Colonic mucosa (tissue), 4 donors: ENCODE results near the gene HOXA4. TPM values are rescaled to one million over a fixed set of nuclear protein-coding genes. Genes with fewer than 3 reads are reported as not detected.

Experiments
- DNase-seq: peaks from one replicate; pipeline ENCODE4 v3.0.0-alpha.2; 2020
- H3K27ac ChIP-seq: fragments of 200-600 bp; one replicate; pipeline ENCODE4 v1.8.0; 2021
- H3K27me3 ChIP-seq: fragments of 200-600 bp; one replicate; pipeline ENCODE4 v1.8.0; 2021
- H3K36me3 ChIP-seq: fragments of 200-600 bp; one replicate; pipeline ENCODE4 v1.8.0; 2021
- H3K4me1 ChIP-seq: fragments of 200-600 bp; one replicate; pipeline ENCODE4 v1.8.0; 2021; ENCODE audit warnings: mild to moderate bottlenecking
- H3K4me3 ChIP-seq: fragments of 200-600 bp; one replicate; pipeline ENCODE4 v1.8.0; 2021
- H3K9ac ChIP-seq, 2 donors: one replicate each; pipeline ENCODE4 v1.7.0; 2013; ENCODE audit warnings: control low read depth in 2 of 2, low read depth in 2 of 2, low read length in 2 of 2
- H3K9me3 ChIP-seq: fragments of 200-600 bp; one replicate; pipeline ENCODE4 v1.8.0; 2021
- CTCF ChIP-seq: fragments of 200-600 bp; IDR thresholded peaks from one replicate; pipeline ENCODE4 v1.8.0; 2022; ENCODE audit warnings: antibody characterized with exemption, mild to moderate bottlenecking
- intact Hi-C: fragments of 100-400 bp; cut with DNase I; formaldehyde crosslinking; loops from one replicate; pipeline ENCODE4 v1.14.1; 2022
- total RNA-seq, 2 donors: library from RNA; stranded (reverse); fragmentation: NEBNext Ultra II Directional in 1 of 2; extraction: Animal tissue kit (Norgen Biotek cat#: 25700) in 1 of 2; gene quantifications; one replicate each; pipeline ENCODE4 v1.2.1, GENCODE V29; 2021
- donor health status: healthy.
- donor health status: DM: no; HTN: no; CAD: no.
- donor health status: DM: no; HTN: no; CAD: no.

HOXA4 gene
- total RNA-seq: 1 to 10 TPM; 3.3 to 4.5 TPM

DNA sequence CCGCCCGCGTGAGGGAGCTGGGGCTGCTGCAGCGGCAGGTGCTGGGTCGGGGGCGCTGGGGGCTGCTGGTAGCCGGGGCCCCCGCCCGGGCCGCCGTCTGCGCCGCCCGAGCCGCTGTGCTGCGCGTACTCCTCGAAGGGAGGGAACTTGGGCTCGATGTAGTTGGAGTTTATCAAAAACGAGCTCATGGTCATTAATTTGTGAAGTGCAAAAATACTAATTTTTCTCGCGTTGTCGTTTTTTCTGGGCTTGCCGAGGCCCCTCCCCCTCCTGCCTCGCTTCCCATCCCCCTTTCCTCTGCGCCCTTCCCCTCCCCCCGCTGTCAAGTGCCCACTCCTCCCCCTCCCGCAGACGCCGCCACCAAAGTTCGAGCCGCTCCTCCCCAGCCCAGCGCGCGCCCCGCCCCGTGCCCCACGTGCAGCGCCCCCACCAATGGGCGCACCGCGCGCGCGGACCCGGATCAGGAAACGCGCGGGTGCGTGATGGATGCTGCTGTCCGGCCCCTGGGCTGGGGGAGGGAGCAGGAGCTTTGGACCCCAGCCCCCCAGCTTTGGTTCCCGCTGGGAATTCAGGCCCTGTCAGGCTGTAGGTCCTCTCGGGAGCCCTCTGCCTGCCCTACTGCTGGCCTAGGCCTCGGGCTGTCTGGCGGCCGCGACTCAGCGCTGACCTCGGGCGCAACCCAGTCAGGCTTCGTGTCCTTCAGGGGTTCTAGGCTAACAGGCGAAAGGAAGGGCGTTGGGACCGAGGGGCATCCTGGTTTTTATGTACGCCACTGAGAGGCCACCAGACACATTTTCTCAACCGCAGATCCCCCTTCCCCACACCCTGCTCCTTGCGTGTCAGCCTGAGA lies at the start of gene HOXA4:
Gene HOXA4, minus strand, starts transcription at position 218 of the 850 bp plus-strand sequence. Its CDS starts 24 bp downstream, at position 194.
- Histone ChIP-seq H3K4me1 (peaks cover 5% of the 10 kb centered on the region), H3K9ac (peak within 1 kb of the TSS; percentile 84 to 93), H3K27me3 (no peaks in the 10 kb centered on the region), H3K9me3 (no peaks in the 10 kb centered on the region), H3K4me3 (peak within 1 kb of the TSS; percentile 60), H3K27ac (peak within 1 kb of the TSS; percentile 81), H3K36me3 (no peaks in the 10 kb centered on the region)
- TF ChIP-seq CTCF: no peak
- intact Hi-C loops: no loop called here
- DNase-seq: peak; percentile 96

- peak overlapping the region; percentile 28 for H3K4me3 ChIP-seq
- H3K27ac ChIP-seq: peak overlapping the region; percentile 94
- DNase-seq: peak; percentile 90
- intact Hi-C loops: no loop called here
- H3K4me1 ChIP-seq: peaks cover 20% of the 10 kb centered on the region
- no peaks in the 10 kb centered on the region for H3K9me3 ChIP-seq
- no peaks in the 10 kb centered on the region for H3K27me3 ChIP-seq
- TF ChIP-seq CTCF: peak; percentile 93
- peak overlapping the region; percentile 63 to 98 for H3K9ac ChIP-seq
- H3K36me3 ChIP-seq: no peaks in the 10 kb centered on the region
These were observed 49.2 kb upstream of the HOXA4 start for GRCh38 chr7:27179503-27180430.

DNA sequence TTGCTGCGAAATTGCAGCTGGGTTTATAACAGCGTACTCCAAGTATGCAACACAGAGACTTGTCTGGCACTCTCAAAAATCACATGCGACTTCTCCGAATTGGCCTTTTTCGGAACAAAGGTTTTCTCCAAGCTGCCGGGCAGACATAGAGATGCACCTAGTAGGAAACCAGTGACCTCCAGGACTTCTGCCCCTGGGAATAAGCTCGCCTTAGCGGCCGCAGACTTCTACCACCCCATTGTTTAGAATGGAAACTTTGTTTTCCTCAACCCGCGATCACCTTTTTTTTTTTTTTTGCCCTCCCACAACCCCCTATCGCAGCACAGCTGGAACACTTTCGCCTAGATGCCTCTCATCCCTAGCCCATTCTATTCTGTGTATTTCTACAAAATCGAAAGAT lies 48.5 kb upstream of the HOXA4 start:
- intact Hi-C loops: no loop called here
- H3K4me3 ChIP-seq: peak overlapping the region; percentile 28
- H3K4me1 ChIP-seq: peaks cover 20% of the 10 kb centered on the region
- DNase-seq: no peak
- H3K27me3 ChIP-seq: peaks cover 3% of the 10 kb centered on the region
- no peaks in the 10 kb centered on the region for H3K36me3 ChIP-seq
- H3K27ac ChIP-seq: peak overlapping the region; percentile 94
- peak overlapping the region; percentile 63 to 98 for H3K9ac ChIP-seq
- TF ChIP-seq CTCF: no peak
- H3K9me3 ChIP-seq: no peaks in the 10 kb centered on the region

- Histone ChIP-seq H3K27ac (peak overlapping the region; percentile 94), H3K4me1 (peaks cover 19% of the 10 kb centered on the region), H3K9ac (peak overlapping the region in 1 of 2 donors; percentile 98), H3K9me3 (no peaks in the 10 kb centered on the region), H3K4me3 (peak overlapping the region; percentile 28), H3K36me3 (no peaks in the 10 kb centered on the region), H3K27me3 (peaks cover 9% of the 10 kb centered on the region)
- no peak for DNase-seq
- no peak for TF ChIP-seq CTCF
- intact Hi-C loops: no loop called here
These were observed 47.8 kb upstream of the HOXA4 start for GRCh38 chr7:27178366-27178765.

DNA sequence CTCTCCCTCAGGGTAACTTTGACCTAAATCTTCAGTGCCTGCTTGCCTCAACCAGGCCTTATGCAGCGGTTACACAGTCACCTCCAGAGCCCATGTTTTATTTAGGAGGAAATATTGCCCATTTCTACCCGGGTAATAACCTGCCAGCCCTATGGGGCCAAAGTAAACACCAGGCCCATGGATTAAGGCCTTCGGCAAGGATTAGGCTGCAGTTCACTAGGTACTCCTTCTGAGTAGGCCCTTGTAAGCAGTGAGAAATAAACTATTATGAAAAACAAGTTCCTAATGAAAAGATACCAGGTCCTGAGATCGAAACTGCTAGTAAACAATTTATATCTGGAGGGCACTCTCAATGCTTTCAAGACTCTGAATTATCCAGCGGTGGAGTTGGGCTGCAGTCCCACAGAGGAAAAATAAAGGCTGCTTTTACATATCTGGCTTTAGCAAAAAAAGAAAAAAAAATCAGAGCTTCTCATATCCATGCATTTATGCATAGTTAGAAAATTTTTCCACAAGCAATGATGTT lies 47.3 kb upstream of the HOXA4 start:
- intact Hi-C loops: no loop called here
- peaks cover 10% of the 10 kb centered on the region for H3K27me3 ChIP-seq
- no peaks in the 10 kb centered on the region for H3K36me3 ChIP-seq
- peak overlapping the region; percentile 28 for H3K4me3 ChIP-seq
- no peak for DNase-seq
- H3K9ac ChIP-seq: peak overlapping the region; percentile 67 to 98
- no peak for TF ChIP-seq CTCF
- no peaks in the 10 kb centered on the region for H3K9me3 ChIP-seq
- H3K27ac ChIP-seq: peak overlapping the region; percentile 94
- peaks cover 14% of the 10 kb centered on the region for H3K4me1 ChIP-seq
